Duodenal mucosa (tissue), 2 donors: ENCODE measurements around the gene CPED1.
"Not testable (repeated sequence)": the region's sequence is repeated elsewhere in the genome, so short reads cannot be mapped to it uniquely, and the experiment has no call there.

Source experiments
- H3K27ac ChIP-seq: one replicate; pipeline ENCODE4 v1.7.0; 2013; ENCODE audit warnings: low read depth, low read length
- H3K27me3 ChIP-seq, 2 donors: one replicate each; pipeline ENCODE4 v1.7.0; 2013; ENCODE audit warnings: low read length in 2 of 2, control low read depth in 1 of 2; ENCODE audit not compliant: insufficient read depth in 2 of 2, control insufficient read depth in 1 of 2
- H3K36me3 ChIP-seq, 2 donors: one replicate each; pipeline ENCODE4 v1.7.0; 2013; ENCODE audit warnings: low read length in 2 of 2, control low read depth in 1 of 2; ENCODE audit not compliant: insufficient read depth in 2 of 2, control insufficient read depth in 1 of 2
- H3K4me1 ChIP-seq, 2 donors: one replicate each; pipeline ENCODE4 v1.7.0; 2013; ENCODE audit warnings: low read length in 2 of 2, control low read depth in 1 of 2; ENCODE audit not compliant: insufficient read depth in 2 of 2, control insufficient read depth in 1 of 2
- H3K4me3 ChIP-seq, 2 donors: one replicate each; pipeline ENCODE4 v1.7.0; 2013; ENCODE audit warnings: low read length in 2 of 2, low read depth in 1 of 2
- H3K9ac ChIP-seq, 2 donors: one replicate each; pipeline ENCODE4 v1.7.0; 2013; ENCODE audit warnings: low read length in 2 of 2, low read depth in 1 of 2
- H3K9me3 ChIP-seq, 2 donors: one replicate each; pipeline ENCODE4 v1.7.0; 2013; ENCODE audit warnings: low read length in 2 of 2, control low read depth in 1 of 2; ENCODE audit not compliant: control insufficient read depth in 1 of 2

Gene CPED1

GRCh38 chr7:121024611-121025010 is 36.1 kb downstream of the CPED1 start:
- H3K4me3 ChIP-seq, result no peak overlapping the region
- peak overlapping the region in 1 of 2 donors; percentile 11 for H3K9ac ChIP-seq
- H3K9me3 ChIP-seq, result no peaks in the 10 kb centered on the region
- peaks cover 3 to 11% of the 10 kb centered on the region in 2 donors for H3K4me1 ChIP-seq
- no peak overlapping the region for H3K27ac ChIP-seq
- H3K36me3 ChIP-seq, result no peaks in the 10 kb centered on the region
- H3K27me3 ChIP-seq, result no peaks in the 10 kb centered on the region

GRCh38 chr7:121026159-121026558 is 37.6 kb downstream of the CPED1 start:
- H3K27me3 ChIP-seq, result no peaks in the 10 kb centered on the region
- no peaks in the 10 kb centered on the region for H3K9me3 ChIP-seq
- no peak overlapping the region for H3K27ac ChIP-seq
- no peaks in the 10 kb centered on the region for H3K36me3 ChIP-seq
- no peak overlapping the region for H3K9ac ChIP-seq
- no peak overlapping the region for H3K4me3 ChIP-seq
- peaks cover 3 to 11% of the 10 kb centered on the region in 2 donors for H3K4me1 ChIP-seq

- Histone ChIP-seq H3K27me3 (no peaks in the 10 kb centered on the region), H3K27ac (no peak overlapping the region), H3K9me3 (no peaks in the 10 kb centered on the region), H3K4me1 (peaks cover 3 to 11% of the 10 kb centered on the region in 2 donors), H3K9ac (no peak overlapping the region), H3K4me3 (no peak overlapping the region), H3K36me3 (no peaks in the 10 kb centered on the region)
Observed at GRCh38 chr7:121026577-121027111, 38.1 kb downstream of the CPED1 start.

- Histone ChIP-seq H3K4me1 (peaks cover 3 to 14% of the 10 kb centered on the region in 2 donors), H3K9me3 (no peaks in the 10 kb centered on the region), H3K27ac (no peak overlapping the region), H3K27me3 (no peaks in the 10 kb centered on the region), H3K9ac (no peak overlapping the region), H3K4me3 (no peak overlapping the region), H3K36me3 (no peaks in the 10 kb centered on the region)
Observed at GRCh38 chr7:121027761-121028669, 39.5 kb downstream of the CPED1 start.

GRCh38 chr7:121029302-121029701 is 40.8 kb downstream of the CPED1 start:
- Histone ChIP-seq H3K9ac (no peak overlapping the region), H3K4me1 (peaks cover 0 to 5% of the 10 kb centered on the region in 2 donors), H3K4me3 (no peak overlapping the region), H3K9me3 (no peaks in the 10 kb centered on the region), H3K27ac (no peak overlapping the region), H3K27me3 (no peaks in the 10 kb centered on the region), H3K36me3 (no peaks in the 10 kb centered on the region)

GRCh38 chr7:121030308-121030707 is 41.8 kb downstream of the CPED1 start:
- Histone ChIP-seq H3K4me3 (no peak overlapping the region), H3K36me3 (no peaks in the 10 kb centered on the region), H3K9me3 (no peaks in the 10 kb centered on the region), H3K4me1 (peaks cover 0 to 5% of the 10 kb centered on the region in 2 donors), H3K27ac (no peak overlapping the region), H3K27me3 (no peaks in the 10 kb centered on the region), H3K9ac (no peak overlapping the region)

GRCh38 chr7:121032645-121033460 is 44.3 kb downstream of the CPED1 start:
- H3K27ac ChIP-seq, result no peak overlapping the region

GRCh38 chr7:121034929-121035328 is 46.4 kb downstream of the CPED1 start:
- Histone ChIP-seq H3K27me3 (no peaks in the 10 kb centered on the region), H3K4me1 (peaks cover 0 to 5% of the 10 kb centered on the region in 2 donors), H3K4me3 (no peak overlapping the region), H3K9ac (no peak overlapping the region), H3K27ac (no peak overlapping the region), H3K9me3 (no peaks in the 10 kb centered on the region), H3K36me3 (no peaks in the 10 kb centered on the region)

More at GRCh38 chr7:121032645-121033460, 44.3 kb downstream of the CPED1 start:
- Histone ChIP-seq H3K27me3 (no peaks in the 10 kb centered on the region), H3K36me3 (no peaks in the 10 kb centered on the region), H3K9ac (no peak overlapping the region), H3K4me3 (no peak overlapping the region), H3K9me3 (no peaks in the 10 kb centered on the region), H3K4me1 (peaks cover 0 to 5% of the 10 kb centered on the region in 2 donors)

- not testable (repeated sequence) for H3K9ac ChIP-seq, H3K27me3 ChIP-seq, H3K4me3 ChIP-seq, H3K27ac ChIP-seq, H3K4me1 ChIP-seq, H3K36me3 ChIP-seq, H3K9me3 ChIP-seq
Observed at GRCh38 chr7:121036776-121037175, 48.3 kb downstream of the CPED1 start.

- not testable (repeated sequence) for H3K9me3 ChIP-seq, H3K9ac ChIP-seq, H3K4me1 ChIP-seq, H3K27ac ChIP-seq, H3K36me3 ChIP-seq, H3K4me3 ChIP-seq, H3K27me3 ChIP-seq
Observed at GRCh38 chr7:121037329-121037728, 48.8 kb downstream of the CPED1 start.
